HG03103 (cell line): ENCODE measurements around the gene FADS2.

ENCODE experiments used
- ATAC-seq: cut with Tn5 transposase; IDR thresholded peaks from one replicate; pipeline ENCODE4 v1.9.1; 2021; ENCODE audit warnings: low read depth; ENCODE audit not compliant: unreplicated experiment

The FADS2 gene

DNA sequence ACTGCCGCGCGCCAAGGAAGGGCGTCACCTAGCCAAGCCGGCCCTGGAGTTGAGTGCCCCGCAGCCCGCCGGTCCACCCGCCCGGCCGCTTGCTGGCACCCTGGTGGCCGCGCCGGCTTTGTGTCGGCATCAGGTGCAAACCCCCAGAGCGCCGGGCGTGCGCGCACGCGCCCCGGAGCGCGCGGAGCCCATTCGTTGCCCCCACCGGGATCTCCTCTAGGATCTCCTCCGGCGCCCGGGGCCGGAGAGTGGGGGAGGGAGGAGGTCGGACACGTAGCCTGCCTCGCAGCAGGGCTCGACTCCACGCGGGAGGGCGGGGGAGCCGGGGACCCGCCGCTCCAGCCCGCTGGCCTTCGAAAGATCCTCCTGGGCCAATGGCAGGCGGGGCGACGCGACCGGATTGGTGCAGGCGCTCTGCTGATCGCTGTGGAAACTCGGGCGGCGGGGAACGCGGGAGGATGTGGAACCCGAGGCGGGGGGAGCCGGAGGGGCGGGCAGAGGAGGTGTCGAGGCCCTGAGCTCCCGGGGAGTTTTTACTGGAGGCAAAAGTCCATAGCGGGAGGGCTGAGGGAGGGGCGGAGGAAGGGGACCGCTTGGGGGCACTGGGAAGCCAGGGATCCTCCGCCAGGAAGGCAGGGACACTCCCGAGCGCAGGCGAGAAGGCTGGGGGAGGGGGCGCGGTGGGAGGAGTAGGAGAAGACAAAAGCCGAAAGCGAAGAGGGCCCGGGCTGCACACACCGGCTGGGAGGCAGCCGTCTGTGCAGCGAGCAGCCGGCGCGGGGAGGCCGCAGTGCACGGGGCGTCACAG lies at the start of gene FADS2:
TSS of gene FADS2 (plus strand) at position 730 of the 808 bp plus-strand sequence. CDS start 91 bp downstream, outside the sequence.
- ATAC-seq, result peak; percentile 66

- no peak for ATAC-seq
Observed at GRCh38 chr11:61778357-61778886, 49.7 kb upstream of the FADS2 start.

- ATAC-seq, result no peak
Observed at GRCh38 chr11:61778920-61779650, 49.0 kb upstream of the FADS2 start.

GRCh38 chr11:61779666-61780525 lies 48.2 kb upstream of the FADS2 start:
- ATAC-seq, result no peak

DNA sequence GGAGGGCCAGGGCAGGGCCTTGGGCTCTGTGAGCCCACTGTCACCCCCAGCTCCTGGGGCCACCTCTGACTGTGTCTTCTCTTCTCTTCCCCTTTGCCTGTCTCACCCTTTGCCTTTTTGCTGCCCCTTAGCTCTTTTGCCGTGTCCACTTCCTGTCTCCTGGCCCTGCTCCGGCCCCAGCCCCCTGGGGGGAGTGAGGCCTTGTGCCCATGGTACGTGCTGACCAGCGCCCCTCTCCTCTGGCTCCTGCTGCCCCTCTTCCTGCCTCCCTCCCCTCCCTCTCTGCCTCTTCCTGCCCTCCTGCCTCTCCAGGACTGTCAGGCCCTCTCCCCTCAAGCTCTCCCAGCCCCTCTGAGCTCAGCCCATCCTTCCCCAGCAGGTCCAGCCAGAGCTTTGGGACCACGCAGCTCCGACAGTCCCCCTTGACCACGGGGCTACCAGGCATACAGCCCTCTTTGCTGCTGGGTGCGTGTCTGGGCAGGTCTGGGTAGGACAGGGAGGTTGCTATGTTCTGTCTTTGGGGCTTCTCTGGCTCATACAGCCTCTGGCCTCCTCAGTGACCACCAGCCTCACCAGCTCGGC lies 47.4 kb upstream of the FADS2 start:
- no peak for ATAC-seq

DNA sequence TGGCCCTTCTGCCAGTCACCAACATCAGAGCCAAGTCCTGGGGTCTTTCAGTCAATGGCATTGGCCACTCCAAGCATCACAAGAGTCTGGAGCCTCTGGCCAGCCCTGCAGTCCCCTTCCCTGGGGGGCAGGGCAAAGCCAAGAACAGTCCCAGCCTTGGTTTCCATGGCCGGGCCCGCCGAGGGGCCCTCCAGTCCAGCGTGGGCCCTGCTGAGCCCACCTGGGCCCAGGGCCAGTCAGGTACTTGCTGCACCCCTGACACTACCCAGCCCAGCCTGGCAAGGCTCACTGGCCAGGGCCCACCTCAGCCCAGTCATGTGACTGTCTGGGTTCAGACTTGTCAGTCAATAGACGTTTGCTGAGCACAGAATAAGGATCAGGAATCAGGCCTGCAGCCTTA lies 46.5 kb upstream of the FADS2 start:
- ATAC-seq, result no peak

DNA sequence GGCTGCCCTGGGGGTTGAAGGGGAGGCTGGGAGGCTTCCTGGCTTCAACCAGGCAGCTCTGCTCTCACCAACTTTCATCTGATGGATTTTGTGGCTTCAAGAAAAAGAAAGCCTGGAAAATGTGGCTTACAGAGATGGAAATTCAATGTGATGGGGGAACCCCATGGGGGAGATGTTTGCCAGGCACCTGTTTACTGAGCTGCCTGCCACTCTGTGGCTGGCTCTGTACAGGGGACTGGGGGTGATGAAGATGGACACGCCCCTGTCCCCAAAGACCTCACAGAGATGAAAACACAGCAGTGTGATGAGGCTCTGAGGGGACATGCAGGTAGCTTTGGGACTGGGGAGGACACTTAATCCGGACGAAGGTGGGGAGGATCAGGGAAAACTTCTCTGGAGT lies 45.8 kb upstream of the FADS2 start:
- no peak for ATAC-seq

- no peak for ATAC-seq
Observed at GRCh38 chr11:61782841-61783240, 45.3 kb upstream of the FADS2 start.

DNA sequence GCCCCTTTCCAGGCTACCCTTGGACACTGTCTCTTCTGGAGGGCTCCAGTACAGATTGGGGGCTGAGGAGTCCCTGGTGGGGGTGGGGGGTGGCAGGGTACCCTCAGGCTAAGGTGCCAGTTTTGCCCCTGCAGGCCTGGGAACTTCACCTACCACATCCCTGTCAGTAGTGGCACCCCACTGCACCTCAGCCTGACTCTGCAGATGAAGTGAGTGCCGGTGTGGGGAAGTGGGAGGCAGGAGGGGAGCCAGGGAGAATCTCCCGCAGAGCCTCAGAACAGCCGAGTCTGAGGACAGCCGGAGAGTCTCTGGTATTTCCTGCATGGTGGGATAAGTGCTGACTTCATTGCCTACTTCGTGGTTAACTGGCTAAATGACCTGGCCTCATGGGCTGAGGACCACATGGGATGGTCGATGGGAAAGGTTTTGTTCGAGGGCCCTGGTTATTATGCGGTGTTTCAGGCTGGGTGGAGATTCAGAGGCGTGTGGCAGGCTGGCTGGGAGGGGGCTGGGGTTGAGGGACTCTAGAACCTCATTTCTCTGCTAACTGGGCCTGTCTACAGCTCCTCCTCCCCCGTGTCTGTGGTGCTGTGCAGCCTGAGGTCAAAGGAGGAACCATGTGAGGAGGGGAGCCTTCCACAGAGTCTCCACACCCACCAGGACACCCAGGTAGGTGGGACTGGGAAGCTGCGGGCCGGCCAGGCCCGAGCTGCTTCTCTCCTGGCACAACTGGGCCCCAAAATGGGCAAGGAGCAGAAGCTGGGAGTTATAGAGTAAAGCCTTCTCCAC lies 44.2 kb upstream of the FADS2 start:
- no peak for ATAC-seq

GRCh38 chr11:61784506-61784805 lies 43.6 kb upstream of the FADS2 start:
- ATAC-seq, result no peak

DNA sequence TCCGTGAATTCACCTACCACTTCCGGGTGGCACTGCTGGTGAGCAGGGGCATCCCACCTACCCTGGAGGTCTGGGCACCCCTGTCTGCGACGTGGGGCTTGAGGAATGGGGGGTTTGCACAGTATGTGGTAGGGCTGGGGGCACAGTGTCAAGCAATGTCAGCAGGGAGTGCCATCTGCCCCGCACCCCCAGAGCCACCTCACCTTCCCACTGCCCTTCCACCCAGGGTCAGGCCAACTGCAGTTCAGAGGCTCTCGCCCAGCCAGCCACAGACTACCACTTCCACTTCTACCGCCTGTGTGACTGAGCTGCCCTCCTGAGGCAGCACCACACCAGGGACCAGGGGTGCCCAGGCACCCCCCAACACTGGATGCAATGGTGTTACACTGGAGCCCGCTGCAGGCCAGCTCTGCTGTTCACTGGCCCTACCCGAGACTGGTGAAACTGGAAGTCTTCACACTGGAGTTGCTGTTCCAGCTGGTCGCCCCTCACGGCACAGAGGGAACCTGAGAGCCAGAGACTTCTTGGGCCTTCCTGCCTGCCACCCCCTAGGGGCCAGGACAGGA lies 42.2 kb upstream of the FADS2 start:
- no peak for ATAC-seq

GRCh38 chr11:61787928-61788491 lies 40.1 kb upstream of the FADS2 start:
- no peak for ATAC-seq

DNA sequence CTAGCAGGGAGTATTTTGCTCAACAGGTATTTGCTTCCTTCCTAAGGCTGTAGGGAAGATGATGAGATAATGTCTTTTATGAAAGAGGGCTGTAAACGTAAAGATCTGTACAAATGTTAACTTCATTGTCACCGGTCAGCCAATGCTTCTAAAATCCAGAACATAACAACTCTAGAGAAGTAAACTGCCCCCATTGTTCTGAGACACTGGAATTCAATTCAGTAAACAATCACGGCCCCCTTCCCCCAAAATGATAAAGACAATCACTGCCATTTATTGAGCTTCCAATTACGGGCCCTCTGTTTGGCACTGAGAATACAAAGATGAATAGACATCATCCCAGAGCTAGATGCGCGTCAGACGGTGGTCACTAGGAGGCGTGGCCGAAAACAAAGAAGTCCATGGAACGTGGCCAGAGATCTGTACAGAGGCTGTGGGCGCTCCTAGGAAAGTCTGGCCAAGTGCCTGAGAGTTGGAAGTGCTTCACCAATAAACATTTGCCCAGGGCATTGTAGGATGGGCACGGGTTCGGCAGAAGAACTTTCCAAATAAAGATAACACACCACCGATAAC lies 36.3 kb upstream of the FADS2 start:
- ATAC-seq, result peak; percentile 31

DNA sequence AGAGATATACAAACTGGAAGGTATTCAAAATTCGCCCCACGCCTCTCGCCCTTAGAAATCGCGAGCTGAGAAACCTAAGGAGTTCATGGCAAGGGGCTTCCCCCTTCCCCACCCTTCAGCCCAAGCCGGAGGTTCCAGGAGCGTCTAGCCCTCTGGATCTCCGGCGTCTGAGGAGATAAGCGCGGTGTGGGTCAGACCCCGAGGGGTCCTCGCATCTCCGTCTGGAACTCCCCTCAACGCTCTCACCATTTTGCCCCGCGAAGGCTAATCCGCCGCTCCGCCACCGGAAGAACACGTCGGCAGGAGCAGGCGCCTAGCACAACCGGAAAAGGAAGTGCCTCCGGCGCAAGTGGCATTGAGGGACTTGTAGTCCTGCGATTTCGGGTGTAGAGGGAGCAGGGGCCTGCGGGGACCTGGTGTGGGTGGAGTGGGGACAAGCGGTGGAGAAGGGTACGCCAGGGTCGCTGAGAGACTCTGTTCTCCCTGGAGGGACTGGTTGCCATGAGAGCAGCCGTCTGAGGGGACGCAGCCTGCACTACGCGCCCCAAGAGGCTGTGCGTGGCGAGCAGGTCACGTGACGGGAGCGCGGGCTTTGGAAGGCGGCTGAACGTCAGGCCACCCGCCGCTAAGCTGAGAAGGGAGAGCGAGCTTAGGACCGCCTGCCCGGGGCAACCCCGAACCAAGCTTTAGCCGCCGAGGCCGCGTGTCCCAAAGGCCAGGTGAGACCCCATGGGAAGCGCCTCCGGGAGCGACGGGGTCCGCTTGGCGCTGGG lies 35.6 kb upstream of the FADS2 start, which contains the start of the genes FEN1 and TMEM258:
TSS of gene FEN1 (plus strand) at position 602 of the 773 bp plus-strand sequence. CDS start 2,451 bp downstream, outside the sequence.
TSS of gene TMEM258 (minus strand) at position 290 of the 773 bp plus-strand sequence. CDS start at position 249, 41 bp downstream.
- peak; percentile 77 for ATAC-seq

GRCh38 chr11:61793083-61793828 lies 34.8 kb upstream of the FADS2 start:
- ATAC-seq, result peak; percentile 20

DNA sequence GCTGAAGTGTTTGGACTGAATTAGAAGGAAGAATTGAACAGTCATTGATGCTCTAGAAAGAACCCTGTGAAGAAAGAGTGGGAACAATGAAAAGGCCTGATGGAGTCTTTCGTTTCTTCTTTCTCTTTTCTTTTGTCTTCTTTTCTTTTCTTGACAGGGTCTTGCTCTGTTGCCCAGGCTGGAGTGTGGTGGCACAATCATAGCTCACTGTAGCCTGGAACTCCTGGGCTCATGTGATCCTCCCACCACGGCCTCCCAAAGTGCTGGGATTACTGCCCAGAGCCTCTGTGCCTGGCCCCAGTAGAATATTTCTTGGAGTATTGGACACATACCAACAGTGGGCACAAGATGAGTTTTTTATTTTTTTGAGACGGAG lies 34.3 kb upstream of the FADS2 start:
- no peak for ATAC-seq

DNA sequence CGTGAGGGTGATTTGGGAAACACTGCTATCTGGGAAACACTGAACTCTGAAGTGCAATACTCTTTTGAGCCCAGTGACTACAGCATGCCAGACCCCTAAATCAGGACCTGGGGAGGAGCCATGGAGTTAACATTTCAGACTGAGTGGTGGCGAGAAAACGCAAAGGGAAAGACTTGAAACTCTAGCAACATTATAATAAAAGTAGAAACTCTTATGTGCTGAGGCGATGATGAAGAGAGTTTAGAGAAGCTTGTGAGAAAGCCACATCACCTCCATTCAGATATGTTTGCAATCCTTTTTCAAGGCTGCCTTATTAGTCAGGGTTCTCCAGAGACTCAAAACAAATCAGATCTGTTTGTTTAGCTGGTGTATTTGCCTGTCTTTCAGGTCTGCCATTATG lies 33.5 kb upstream of the FADS2 start:
- ATAC-seq, result no peak
